B cell (primary cell): Measurements from ENCODE around the gene PRLH. TPM values are rescaled to one million over a fixed set of nuclear protein-coding genes. Genes with fewer than 3 reads are reported as not detected.

ENCODE experiments used
- ATAC-seq: fragments of 200-7000 bp; cut with Tn5 transposase; one replicate; pipeline ENCODE4 v1.10.0; 2021; ENCODE audit warnings: low read depth, mild to moderate bottlenecking, moderate number of reproducible peaks, moderate library complexity
- CTCF ChIA-PET: fragments of 350-600 bp; sonication (Branson Sonifier 250); formaldehyde crosslinking; loops from one replicate; lab custom pipeline; 2021; ENCODE audit warnings: antibody characterized with exemption, inconsistent platforms; lab: Charles Lee
- POLR2A ChIA-PET: fragments of 350-600 bp; sonication (Branson Sonifier 250); formaldehyde crosslinking; loops from one replicate; lab custom pipeline; 2021; ENCODE audit warnings: antibody characterized with exemption; lab: Charles Lee
- DNase-seq: peaks from one replicate; pipeline ENCODE4 v3.0.0; 2013
- H2AFZ ChIP-seq: 2 replicates; pipeline ENCODE4 v1.6.1; 2012; ENCODE audit warnings: mild to moderate bottlenecking, low read depth, low read length; ENCODE audit not compliant: insufficient read depth, poor library complexity, severe bottlenecking
- H3K27ac ChIP-seq, 2 donors: 1 replicate in 1 of 2; 2 replicates in 1 of 2; pipeline ENCODE4 v1.5.1; 2012 to 2013; ENCODE audit warnings: low read length in 2 of 2, mild to moderate bottlenecking in 2 of 2, moderate library complexity in 1 of 2
- H3K27me3 ChIP-seq, 4 experiments: fragments of 200-600 bp in 1 of 4; sonication (generic) in 1 of 4; replicated peaks in 1 of 4; 1 replicate in 2 of 4; 2 replicates in 2 of 4; pipeline versions ENCODE4 v1.6.1 to v1.7.0; 2013 to 2016; ENCODE audit warnings: low read length in 3 of 4, mild to moderate bottlenecking in 2 of 4, mixed read lengths in 1 of 4, moderate library complexity in 1 of 4; ENCODE audit not compliant: insufficient read depth in 4 of 4, control insufficient read depth in 3 of 4; ENCODE audit errors: control extremely low read depth in 1 of 4
- H3K36me3 ChIP-seq, 2 experiments: replicated peaks in 1 of 2; 1 replicate in 1 of 2; 2 replicates in 1 of 2; pipeline versions ENCODE4 v1.6.1 to v1.7.1; 2013; ENCODE audit warnings: low read length in 1 of 2; ENCODE audit not compliant: insufficient read depth in 2 of 2, control insufficient read depth in 1 of 2; ENCODE audit errors: control extremely low read depth in 1 of 2, extremely low read depth in 1 of 2
- H3K4me1 ChIP-seq, 2 donors: fragments of 200-600 bp in 1 of 2; sonication (generic) in 1 of 2; 1 replicate in 1 of 2; 2 replicates in 1 of 2; pipeline versions ENCODE4 v1.5.1 to v1.6.1; 2013 to 2017; ENCODE audit warnings: low read length in 2 of 2; ENCODE audit not compliant: control insufficient read depth in 2 of 2, insufficient read depth in 2 of 2
- H3K4me2 ChIP-seq: replicated peaks from 2 replicates; pipeline ENCODE3; 2012; ENCODE audit warnings: mild to moderate bottlenecking, low read depth, low read length; ENCODE audit not compliant: poor library complexity, severe bottlenecking
- H3K4me3 ChIP-seq, 5 experiments: fragments of 200-600 bp in 1 of 5; sonication (generic) in 1 of 5; 1 replicate in 3 of 5; 2 replicates in 2 of 5; pipeline versions ENCODE4 v1.5.1 to v1.7.0; 2011 to 2016; ENCODE audit warnings: low read length in 4 of 5, mild to moderate bottlenecking in 4 of 5, low read depth in 2 of 5, control low read depth in 1 of 5, moderate library complexity in 1 of 5; ENCODE audit not compliant: insufficient read depth in 1 of 5; ENCODE audit errors: control extremely low read depth in 1 of 5, extremely low read depth in 1 of 5
- H3K79me2 ChIP-seq: fragments of 200-600 bp; sonication (generic); one replicate; pipeline ENCODE4 v1.6.0; 2016; ENCODE audit warnings: low read length; ENCODE audit not compliant: control insufficient read depth, insufficient read depth
- H3K9ac ChIP-seq: fragments of 200-600 bp; sonication (generic); 2 replicates; pipeline ENCODE4 v1.6.1; 2017; ENCODE audit warnings: mild to moderate bottlenecking, low read length, moderate library complexity
- H3K9me3 ChIP-seq, 3 donors: one replicate each; pipeline versions ENCODE4 v1.6.1 to v1.7.1; 2013; ENCODE audit warnings: low read length in 2 of 3; ENCODE audit not compliant: control insufficient read depth in 2 of 3, insufficient read depth in 1 of 3; ENCODE audit errors: control extremely low read depth in 1 of 3
- H4K20me1 ChIP-seq: 2 replicates; pipeline ENCODE4 v1.6.0; 2012; ENCODE audit warnings: mild to moderate bottlenecking, low read length; ENCODE audit not compliant: insufficient read depth, control insufficient read depth, poor library complexity, severe bottlenecking
- H3K27ac Mint-ChIP-seq: one replicate; pipeline ENCODE4 v1.8.0; 2021; ENCODE audit warnings: mixed read lengths
- H3K27me3 Mint-ChIP-seq: one replicate; pipeline ENCODE4 v1.8.0; 2021; ENCODE audit warnings: mixed read lengths
- H3K4me1 Mint-ChIP-seq: one replicate; pipeline ENCODE4 v1.8.0; 2021; ENCODE audit warnings: mixed read lengths
- H3K4me3 Mint-ChIP-seq: one replicate; pipeline ENCODE4 v1.8.0; 2021; ENCODE audit warnings: mixed read lengths
- H3K9me3 Mint-ChIP-seq: one replicate; pipeline ENCODE4 v1.8.0; 2022; ENCODE audit warnings: mixed read lengths; ENCODE audit not compliant: insufficient read depth
- EZH2 ChIP-seq: IDR thresholded peaks from 2 replicates; pipeline ENCODE4 v1.6.1; 2012; ENCODE audit warnings: borderline replicate concordance, low read depth, mild to moderate bottlenecking, moderate library complexity, low read length; ENCODE audit not compliant: insufficient read depth, poor library complexity, severe bottlenecking
- WGBS: methylation state at CpG from one replicate; pipeline ENCODE4 v1.1.5; 2013; ENCODE audit warnings: missing lambda C conversion rate; ENCODE audit not compliant: insufficient coverage; 5-methylcytosine and 5-hydroxymethylcytosine counted together
- intact Hi-C: fragments of 100-400 bp; cut with micrococcal nuclease; formaldehyde crosslinking; loops from one replicate; pipeline ENCODE4 v1.10.0; 2022
- polyA plus RNA-seq: library from polyadenylated mRNA; depleted of rRNA; stranded (reverse); fragments of >200 nt; gene quantifications from 2 replicates; pipeline ENCODE4 v1.2.3, GENCODE V29; 2012
- total RNA-seq, 2 donors: library from RNA; stranded (reverse); fragments of 120-200 nt in 1 of 2; gene quantifications; 1 replicate in 1 of 2; 2 replicates in 1 of 2; pipeline versions ENCODE4 v1.2.3 to v1.2.4, GENCODE V29; 2013 to 2022
- TF ChIP-seq, protein P1 (sequence below): fragments of 200-600 bp; IDR thresholded peaks from one replicate; pipeline ENCODE4 v1.8.0; 2022; ENCODE audit warnings: antibody characterized with exemption, mild to moderate bottlenecking

PRLH gene
- total and polyA plus RNA-seq, 2 donors (not counting 1 experiment from before 2014, with no cell fraction given): not detected

- ChIA-PET CTCF (interaction anchor here (0.8 kb wide), 1 partner anchor 25 kb away, joined by 3 read pairs; no protein-coding TSS in a partner anchor), POLR2A (no interaction called here)
- no peaks in the 10 kb centered on the region for H3K9me3 ChIP-seq
- H4K20me1 ChIP-seq: no peaks in the 10 kb centered on the region
- H3K27ac Mint-ChIP-seq: no peak overlapping the region
- H3K27me3 Mint-ChIP-seq: peaks cover 15% of the 10 kb centered on the region
- no peak overlapping the region for H2AFZ ChIP-seq
- H3K4me2 ChIP-seq: no peak overlapping the region
- 82% methylated on average over 27 of the region's 29 CpGs for WGBS
- intact Hi-C loops: no loop called here
- H3K4me3 ChIP-seq: no peak overlapping the region
- no peaks in the 10 kb centered on the region for H3K9me3 Mint-ChIP-seq
- no peaks in the 10 kb centered on the region for H3K79me2 ChIP-seq
- no peaks in the 10 kb centered on the region for H3K4me1 ChIP-seq
- H3K27ac ChIP-seq: no peak overlapping the region
- no peak overlapping the region for H3K4me3 Mint-ChIP-seq
- ATAC-seq (no peak), DNase-seq (no peak)
- no peaks in the 10 kb centered on the region for H3K36me3 ChIP-seq
- no peak overlapping the region for H3K9ac ChIP-seq
- peaks cover 3% of the 10 kb centered on the region for H3K4me1 Mint-ChIP-seq
- TF ChIP-seq, protein P1, sequence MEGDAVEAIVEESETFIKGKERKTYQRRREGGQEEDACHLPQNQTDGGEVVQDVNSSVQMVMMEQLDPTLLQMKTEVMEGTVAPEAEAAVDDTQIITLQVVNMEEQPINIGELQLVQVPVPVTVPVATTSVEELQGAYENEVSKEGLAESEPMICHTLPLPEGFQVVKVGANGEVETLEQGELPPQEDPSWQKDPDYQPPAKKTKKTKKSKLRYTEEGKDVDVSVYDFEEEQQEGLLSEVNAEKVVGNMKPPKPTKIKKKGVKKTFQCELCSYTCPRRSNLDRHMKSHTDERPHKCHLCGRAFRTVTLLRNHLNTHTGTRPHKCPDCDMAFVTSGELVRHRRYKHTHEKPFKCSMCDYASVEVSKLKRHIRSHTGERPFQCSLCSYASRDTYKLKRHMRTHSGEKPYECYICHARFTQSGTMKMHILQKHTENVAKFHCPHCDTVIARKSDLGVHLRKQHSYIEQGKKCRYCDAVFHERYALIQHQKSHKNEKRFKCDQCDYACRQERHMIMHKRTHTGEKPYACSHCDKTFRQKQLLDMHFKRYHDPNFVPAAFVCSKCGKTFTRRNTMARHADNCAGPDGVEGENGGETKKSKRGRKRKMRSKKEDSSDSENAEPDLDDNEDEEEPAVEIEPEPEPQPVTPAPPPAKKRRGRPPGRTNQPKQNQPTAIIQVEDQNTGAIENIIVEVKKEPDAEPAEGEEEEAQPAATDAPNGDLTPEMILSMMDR: no peak
- TF ChIP-seq EZH2: no peak
- peaks cover 0 to 4% (median 0%) of the 10 kb centered on the region in 4 experiments for H3K27me3 ChIP-seq
Observed at GRCh38 chr2:237538001-237538720, 28.2 kb upstream of the PRLH start.

- H3K9me3 Mint-ChIP-seq: no peaks in the 10 kb centered on the region
- no peak overlapping the region for H3K4me3 Mint-ChIP-seq
- no peak overlapping the region for H3K4me2 ChIP-seq
- no peak overlapping the region for H2AFZ ChIP-seq
- intact Hi-C loops: no loop called here
- no peak overlapping the region for H3K27ac ChIP-seq
- DNase-seq: no peak
- no peaks in the 10 kb centered on the region for H3K79me2 ChIP-seq
- peaks cover 15% of the 10 kb centered on the region for H3K27me3 Mint-ChIP-seq
- ATAC-seq: no peak
- H3K4me1 Mint-ChIP-seq: no peaks in the 10 kb centered on the region
- H3K9me3 ChIP-seq: no peaks in the 10 kb centered on the region
- no peak for TF ChIP-seq EZH2
- TF ChIP-seq, protein P1: no peak
- ChIA-PET CTCF (interaction anchor here (1.0 kb wide), 1 partner anchor 26 kb away, joined by 3 read pairs; no protein-coding TSS in a partner anchor), POLR2A (no interaction called here)
- H3K4me3 ChIP-seq: no peak overlapping the region
- 92% methylated on average over 17 of the region's 18 CpGs for WGBS
- H3K36me3 ChIP-seq: no peaks in the 10 kb centered on the region
- no peaks in the 10 kb centered on the region for H3K4me1 ChIP-seq
- H3K9ac ChIP-seq: no peak overlapping the region
- no peaks in the 10 kb centered on the region for H4K20me1 ChIP-seq
- peaks cover 0 to 4% (median 0%) of the 10 kb centered on the region in 4 experiments for H3K27me3 ChIP-seq
- no peak overlapping the region for H3K27ac Mint-ChIP-seq
Observed at GRCh38 chr2:237538901-237539300, 27.5 kb upstream of the PRLH start.
